GM12878 (cell line): ENCODE measurements around the gene RTEL1. TPM values are rescaled to one million over a fixed set of nuclear protein-coding genes. Genes with fewer than 3 reads are reported as not detected.

Source experiments
- ATAC-seq: fragments of 200-7000 bp; cut with Tn5 transposase; 3 replicates; pipeline ENCODE4 v1.9.1; 2020; ENCODE audit warnings: mild to moderate bottlenecking, moderate library complexity
- BruUV-seq: library from RNA; stranded (reverse); fragments of 400-500 nt; replicated peaks from 2 replicates; lab custom pipeline; 2021; lab: Mats Ljungman, UMichigan
- CTCF ChIA-PET: fragments of 300-600 bp; sonication (Branson Sonifier 250); formaldehyde crosslinking; extraction: SDS; loops from one replicate; lab custom pipeline; 2021; ENCODE audit warnings: inconsistent platforms; lab: Yijun Ruan, JAX
- POLR2A ChIA-PET: fragments of 350-600 bp; formaldehyde crosslinking; extraction: SDS; loops from one replicate; lab custom pipeline; 2021; ENCODE audit warnings: inconsistent platforms; lab: Charles Lee
- RAD21 ChIA-PET: fragments of 300-600 bp; sonication (Branson Sonifier 250); formaldehyde crosslinking; loops from one replicate; lab custom pipeline; 2023; ENCODE audit warnings: antibody characterized with exemption; ENCODE audit not compliant: unreplicated experiment; lab: Charles Lee
- SMC1A ChIA-PET: fragments of 300-600 bp; sonication (Branson Sonifier 250); formaldehyde crosslinking; loops from one replicate; lab custom pipeline; 2023; ENCODE audit not compliant: unreplicated experiment, uncharacterized antibody; lab: Charles Lee
- DNase-seq: peaks from one replicate; pipeline ENCODE4 v3.0.0-alpha.2; 2011; ENCODE audit warnings: low read depth, low spot score
- FAIRE-seq: peaks from 3 replicates; lab custom pipeline; 2011; peaks lifted over from hg19 to GRCh38; lab: Jason Lieb, UNC
- H2AFZ ChIP-seq: 2 replicates; pipeline ENCODE4 v1.6.0; 2011; ENCODE audit warnings: low read depth, low read length, control low read depth; ENCODE audit not compliant: control insufficient read depth
- H3K27ac ChIP-seq: 2 replicates; pipeline ENCODE4 v1.5.1; 2011; ENCODE audit warnings: control low read depth; ENCODE audit not compliant: control insufficient read depth, insufficient read depth
- H3K27me3 ChIP-seq, 2 experiments: replicated peaks in 1 of 2; 2 replicates each; pipeline versions ENCODE4 v1.6.0 to v1.6.1; 2011; ENCODE audit warnings: low read length in 1 of 2; ENCODE audit not compliant: control insufficient read depth in 2 of 2, insufficient read depth in 2 of 2
- H3K36me3 ChIP-seq, 2 experiments: 2 replicates each; pipeline ENCODE4 v1.5.1; 2011; ENCODE audit warnings: low read length in 1 of 2; ENCODE audit not compliant: control insufficient read depth in 2 of 2, insufficient read depth in 2 of 2
- H3K4me1 ChIP-seq: 2 replicates; pipeline ENCODE4 v1.6.1; 2011; ENCODE audit warnings: mild to moderate bottlenecking, low read length, moderate library complexity, mixed read lengths; ENCODE audit not compliant: control insufficient read depth, insufficient read depth
- H3K4me2 ChIP-seq: 2 replicates; pipeline ENCODE4 v1.6.0; 2011; ENCODE audit warnings: control low read depth; ENCODE audit not compliant: control insufficient read depth, insufficient read depth
- H3K4me3 ChIP-seq: fragments of 200-600 bp; sonication (generic); 2 replicates; pipeline ENCODE4 v1.5.1; 2016
- H3K79me2 ChIP-seq: 2 replicates; pipeline ENCODE4 v1.6.0; 2011; ENCODE audit warnings: low read length; ENCODE audit not compliant: control insufficient read depth, insufficient read depth
- H3K9ac ChIP-seq: 2 replicates; pipeline ENCODE4 v1.8.0; 2011; ENCODE audit warnings: low read length, control low read depth, mixed read lengths; ENCODE audit not compliant: control insufficient read depth, insufficient read depth
- H3K9me3 ChIP-seq: replicated peaks from 3 replicates; pipeline ENCODE4 v1.5.1; 2011; ENCODE audit warnings: mild to moderate bottlenecking, low read length; ENCODE audit not compliant: control insufficient read depth, insufficient read depth
- H4K20me1 ChIP-seq: 2 replicates; pipeline ENCODE4 v1.6.0; 2011; ENCODE audit not compliant: control insufficient read depth, insufficient read depth
- ASH2L ChIP-seq: fragments of 300-600, 200-600 bp; sonication (generic); IDR thresholded peaks from 2 replicates; pipeline ENCODE4 v1.6.1; 2017; ENCODE audit warnings: low read depth, mild to moderate bottlenecking, borderline replicate concordance
- BCL3 ChIP-seq: IDR thresholded peaks from 2 replicates; pipeline ENCODE4 v1.6.1; 2011; ENCODE audit warnings: borderline replicate concordance, low read depth, mild to moderate bottlenecking, moderate library complexity, low read length; ENCODE audit not compliant: insufficient read depth, poor library complexity, severe bottlenecking
- CEBPB ChIP-seq, 2 experiments: fragments of 150-350 bp in 1 of 2; IDR thresholded peaks; 2 replicates each; pipeline ENCODE4 v1.6.1; 2012 to 2014; ENCODE audit warnings: low read depth in 2 of 2, low read length in 2 of 2, borderline replicate concordance in 1 of 2, inconsistent platforms in 1 of 2
- CHD4 ChIP-seq: fragments of 200-600 bp; sonication (generic); IDR thresholded peaks from 2 replicates; pipeline ENCODE4 v1.6.1; 2016; ENCODE audit warnings: mild to moderate bottlenecking
- CTCF ChIP-seq, 3 experiments: IDR thresholded peaks in 2 of 3; conservative IDR thresholded peaks in 1 of 3; 2 replicates each; pipeline ENCODE4 v1.5.1; 2011; ENCODE audit warnings: low read depth in 3 of 3, low read length in 3 of 3, mild to moderate bottlenecking in 3 of 3, control low read depth in 2 of 3, moderate library complexity in 2 of 3, inconsistent platforms in 1 of 3, mixed read lengths in 1 of 3; ENCODE audit not compliant: control insufficient read depth in 2 of 3, insufficient read depth in 1 of 3; ENCODE audit errors: extremely low read depth in 1 of 3
- HDAC2 ChIP-seq: fragments of 200-600 bp; sonication (generic); IDR thresholded peaks from 2 replicates; pipeline ENCODE4 v1.6.1; 2017
- IKZF2 ChIP-seq, 2 experiments: fragments of 450-650 bp; IDR thresholded peaks; 2 replicates each; pipeline ENCODE4 v1.6.1; 2017; ENCODE audit warnings: mild to moderate bottlenecking in 2 of 2, moderate library complexity in 2 of 2
- IRF4 ChIP-seq: IDR thresholded peaks from 2 replicates; pipeline ENCODE4 v1.6.1; 2011; ENCODE audit warnings: low read depth, low read length
- KDM1A ChIP-seq: fragments of 200-600 bp; sonication (generic); IDR thresholded peaks from 2 replicates; pipeline ENCODE4 v1.6.1; 2016; ENCODE audit warnings: borderline replicate concordance
- MEF2A ChIP-seq: IDR thresholded peaks from 2 replicates; pipeline ENCODE4 v1.6.1; 2011; ENCODE audit warnings: low read depth, mild to moderate bottlenecking, low read length, moderate library complexity; ENCODE audit not compliant: insufficient read depth
- MTA3 ChIP-seq: IDR thresholded peaks from 2 replicates; pipeline ENCODE4 v1.6.1; 2012; ENCODE audit warnings: low read length, inconsistent platforms, borderline replicate concordance
- MYC ChIP-seq: IDR thresholded peaks from 2 replicates; pipeline ENCODE4 v1.6.1; 2011; ENCODE audit warnings: mild to moderate bottlenecking, low read length, moderate library complexity, inconsistent platforms; ENCODE audit not compliant: insufficient read depth, insufficient replicate concordance, insufficient read length, severe bottlenecking
- PRDM15 ChIP-seq: fragments of 450-650 bp; formaldehyde crosslinking; IDR thresholded peaks from 2 replicates; pipeline ENCODE4 v1.4.0; 2020; ENCODE audit warnings: mild to moderate bottlenecking, moderate library complexity
- ZBTB33 ChIP-seq: fragments of 450-650 bp; IDR thresholded peaks from 2 replicates; pipeline ENCODE4 v1.6.1; 2017; ENCODE audit warnings: mild to moderate bottlenecking
- ZSCAN29 ChIP-seq: fragments of 450-650 bp; IDR thresholded peaks from 2 replicates; pipeline ENCODE4 v1.6.1; 2017; ENCODE audit warnings: mild to moderate bottlenecking, moderate library complexity
- ZZZ3 ChIP-seq: IDR thresholded peaks from 2 replicates; pipeline ENCODE4 v1.6.1; 2011; ENCODE audit warnings: low read depth; ENCODE audit not compliant: control insufficient read depth, insufficient read length
- WGBS: methylation state at CpG from one replicate; pipeline ENCODE4 v1.1.6; 2016; ENCODE audit warnings: low lambda C conversion rate; ENCODE audit not compliant: insufficient replicate concordance, insufficient coverage; ENCODE audit errors: missing lambda C conversion rate; 5-methylcytosine and 5-hydroxymethylcytosine counted together
- in situ Hi-C: fragments of 300-500 bp; cut with MboI; formaldehyde crosslinking; loops from 9 replicates; pipeline ENCODE4 v1.14.3; 2018; ENCODE audit warnings: mixed read lengths
- intact Hi-C: fragments of 100-400 bp; cut with micrococcal nuclease; formaldehyde crosslinking; loops from one replicate; pipeline ENCODE4 v1.14.2; 2022; ENCODE audit not compliant: unreplicated experiment
- polyA plus RNA-seq, 11 experiments: library from polyadenylated mRNA; depleted of rRNA in 4 of 11; unstranded in 6 of 11; stranded (reverse) in 5 of 11; fragments of >200 nt; fragmentation: Nextera tagmentation in 4 of 11; fragmentation: Illumina TruSeq in 1 of 11; extraction: Ambion mirVana in 4 of 11; extraction: Trizol in 1 of 11; gene quantifications; 1 replicate in 1 of 11; 2 replicates in 10 of 11; pipeline versions ENCODE4 v1.2.1 to v1.2.3, GENCODE V29; 2011 to 2016; ENCODE audit warnings: inconsistent platforms in 2 of 11, missing spikeins in 2 of 11, low read depth in 1 of 11
- total RNA-seq, 4 experiments: library from RNA; depleted of rRNA in 3 of 4; stranded (reverse); fragments of >200 nt in 3 of 4; fragmentation: Illumina TruSeq in 1 of 4; extraction: Trizol in 1 of 4; gene quantifications; 2 replicates each; pipeline versions ENCODE4 v1.2.1 to v1.2.3, GENCODE V29; 2013 to 2021

RTEL1 gene
- total and polyA plus RNA-seq, 10 of the 15 experiments (the other 5 are each of a cell fraction or from before 2014, with no cell fraction given), result 0.40 to 37.2 (median 15.6) TPM; not detected in 1

- in situ Hi-C loops (no loop called here), intact Hi-C loops (no loop called here)
- BruUV-seq, result no TSS peak
- CTCF ChIA-PET, result interaction anchor here (2.3 kb wide), 1 partner anchor 106 kb away, joined by 13 read pairs; the partner anchor contains the start of gene PTK6
- DNase-seq, result no peak
- ATAC-seq, result no peak
- H3K79me2 ChIP-seq, result peaks cover 1% of the 10 kb centered on the region; the same call in 1 of the 2 replicates
- no peaks in the 10 kb centered on the region for H3K9me3 ChIP-seq
- POLR2A ChIA-PET, result no interaction called here
- WGBS, result 64% methylated on average over 10 of the region's 10 CpGs
- no peak overlapping the region for H3K9ac ChIP-seq
- FAIRE-seq, result no peak
- no peak overlapping the region for H3K4me3 ChIP-seq
- no peak overlapping the region for H2AFZ ChIP-seq
- H3K27me3 ChIP-seq, result no peaks in the 10 kb centered on the region; a peak in 1 of 4 replicates
- H3K4me1 ChIP-seq, result peaks cover 12% of the 10 kb centered on the region
- no peak for TF ChIP-seq IRF4
- TF ChIP-seq MEF2A, result no peak
- TF ChIP-seq PRDM15, result no peak
- no peak for TF ChIP-seq ASH2L
- no peak for TF ChIP-seq MYC
- no peak for TF ChIP-seq CEBPB (IDR thresholded peaks at IDR 0.05; ENCODE audit: borderline replicate concordance in 1 of 2, low read depth in 2 of 2, low read length in 2 of 2)
- TF ChIP-seq MTA3, result no peak
- TF ChIP-seq KDM1A, result no peak
- TF ChIP-seq ZBTB33, result no peak
- no peak for TF ChIP-seq HDAC2
- TF ChIP-seq ZSCAN29, result no peak
- TF ChIP-seq CTCF (IDR thresholded peaks at IDR 0.05 in 2 of 3, conservative IDR thresholded peaks at IDR 0.05 in 1 of 3; ENCODE audit: control insufficient read depth in 2 of 3, extremely low read depth in 1 of 3, insufficient read depth in 1 of 3, low read depth in 3 of 3, low read length in 3 of 3), result no peak
- TF ChIP-seq ZZZ3, result no peak
- no peak for TF ChIP-seq CHD4
- TF ChIP-seq BCL3, result no peak
- TF ChIP-seq IKZF2 (IDR thresholded peaks at IDR 0.05), result no peak
- RAD21 ChIA-PET, result interaction anchor here (2.6 kb wide), 1 partner anchor 105 kb away, joined by 41 read pairs; the partner anchor contains the start of gene PTK6
- H4K20me1 ChIP-seq, result no peaks in the 10 kb centered on the region
- SMC1A ChIA-PET, result no interaction called here
- H3K4me2 ChIP-seq, result no peak overlapping the region
- H3K36me3 ChIP-seq, result no peaks in the 10 kb centered on the region
- H3K27ac ChIP-seq, result no peak overlapping the region
These were observed 14.6 kb upstream of the RTEL1 start for GRCh38 chr20:63643499-63643898.
